Measurements from ENCODE around the gene RHBDD2.
"Not testable (repeated sequence)": the region's sequence is repeated elsewhere in the genome, so short reads cannot be mapped to it uniquely, and the experiment has no call there.

DNA sequence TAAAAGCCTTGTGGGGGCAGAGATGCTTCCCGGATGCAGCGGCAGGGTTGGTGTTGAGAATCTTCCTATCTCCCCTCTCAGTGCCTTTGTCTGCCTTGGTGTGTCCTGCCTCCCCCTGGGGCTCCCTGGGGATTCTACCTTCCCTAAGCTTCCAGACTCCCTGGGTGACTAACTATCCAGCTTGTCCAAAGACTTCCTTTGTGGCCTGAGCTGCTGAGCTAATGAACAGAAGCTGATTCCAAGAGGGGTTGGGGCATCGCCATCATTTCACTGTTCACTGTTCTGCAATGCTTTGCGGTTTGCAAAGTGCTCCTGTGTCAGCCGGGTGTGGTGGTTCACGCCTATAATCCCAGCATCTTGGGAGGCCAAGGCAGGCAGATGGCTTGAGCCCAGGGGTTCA is 45.2 kb upstream of the RHBDD2 start:
- TF ChIP-seq, protein P1, sequence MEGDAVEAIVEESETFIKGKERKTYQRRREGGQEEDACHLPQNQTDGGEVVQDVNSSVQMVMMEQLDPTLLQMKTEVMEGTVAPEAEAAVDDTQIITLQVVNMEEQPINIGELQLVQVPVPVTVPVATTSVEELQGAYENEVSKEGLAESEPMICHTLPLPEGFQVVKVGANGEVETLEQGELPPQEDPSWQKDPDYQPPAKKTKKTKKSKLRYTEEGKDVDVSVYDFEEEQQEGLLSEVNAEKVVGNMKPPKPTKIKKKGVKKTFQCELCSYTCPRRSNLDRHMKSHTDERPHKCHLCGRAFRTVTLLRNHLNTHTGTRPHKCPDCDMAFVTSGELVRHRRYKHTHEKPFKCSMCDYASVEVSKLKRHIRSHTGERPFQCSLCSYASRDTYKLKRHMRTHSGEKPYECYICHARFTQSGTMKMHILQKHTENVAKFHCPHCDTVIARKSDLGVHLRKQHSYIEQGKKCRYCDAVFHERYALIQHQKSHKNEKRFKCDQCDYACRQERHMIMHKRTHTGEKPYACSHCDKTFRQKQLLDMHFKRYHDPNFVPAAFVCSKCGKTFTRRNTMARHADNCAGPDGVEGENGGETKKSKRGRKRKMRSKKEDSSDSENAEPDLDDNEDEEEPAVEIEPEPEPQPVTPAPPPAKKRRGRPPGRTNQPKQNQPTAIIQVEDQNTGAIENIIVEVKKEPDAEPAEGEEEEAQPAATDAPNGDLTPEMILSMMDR (IDR thresholded peaks at IDR 0.05 in 4 of 5, conservative IDR thresholded peaks at IDR 0.05 in 1 of 5) = not testable (repeated sequence)
- not testable (repeated sequence) for TF ChIP-seq POLR2A (IDR thresholded peaks at IDR 0.05)

Measured in gastrocnemius medialis (tissue), 4 donors.